CD4-positive, alpha-beta memory T cell (primary cell): ENCODE data around the gene PDE4D. TPM values are rescaled to one million over a fixed set of nuclear protein-coding genes. Genes with fewer than 3 reads are reported as not detected.

ENCODE experiments used
- CTCF ChIA-PET: fragments of 350-600 bp; sonication (Branson Sonifier 250); formaldehyde crosslinking; loops from one replicate; lab custom pipeline; 2021; ENCODE audit warnings: inconsistent platforms; ENCODE audit not compliant: partially characterized antibody; lab: Charles Lee
- POLR2A ChIA-PET: fragments of 350-600 bp; sonication (Branson Sonifier 250); formaldehyde crosslinking; loops from one replicate; lab custom pipeline; 2021; ENCODE audit not compliant: partially characterized antibody; lab: Charles Lee
- DNase-seq, 5 donors: peaks; one replicate each; pipeline versions ENCODE4 v3.0.0 to v3.0.0-alpha.2; 2020 to 2022; ENCODE audit warnings: mixed read lengths in 1 of 5
- H3K27ac ChIP-seq: one replicate; pipeline ENCODE4 v1.7.0; 2013; ENCODE audit warnings: low read depth, low read length
- H3K27me3 ChIP-seq: 2 replicates; pipeline ENCODE4 v1.7.0; 2013; ENCODE audit warnings: mild to moderate bottlenecking, low read length, moderate library complexity; ENCODE audit not compliant: insufficient read depth
- H3K36me3 ChIP-seq: 2 replicates; pipeline ENCODE4 v1.7.0; 2013; ENCODE audit warnings: mild to moderate bottlenecking, low read length, moderate library complexity; ENCODE audit not compliant: insufficient read depth
- H3K4me1 ChIP-seq: 2 replicates; pipeline ENCODE4 v1.7.0; 2013; ENCODE audit warnings: mild to moderate bottlenecking, low read length, moderate library complexity; ENCODE audit not compliant: insufficient read depth
- H3K4me3 ChIP-seq, 2 donors: one replicate each; pipeline ENCODE4 v1.7.0; 2013; ENCODE audit warnings: low read length in 2 of 2, mild to moderate bottlenecking in 1 of 2
- H3K9me3 ChIP-seq, 2 donors: one replicate each; pipeline ENCODE4 v1.7.0; 2013; ENCODE audit warnings: low read length in 2 of 2, control low read depth in 1 of 2; ENCODE audit not compliant: control insufficient read depth in 1 of 2
- H3K27ac Mint-ChIP-seq, 7 donors: one replicate each; pipeline ENCODE4 v1.8.0; 2020 to 2021; ENCODE audit warnings: mixed read lengths in 7 of 7, mild to moderate bottlenecking in 6 of 7, inconsistent platforms in 3 of 7, moderate library complexity in 3 of 7
- H3K27me3 Mint-ChIP-seq, 2 donors: one replicate each; pipeline ENCODE4 v1.8.0; 2020 to 2021; ENCODE audit warnings: mixed read lengths in 2 of 2
- H3K36me3 Mint-ChIP-seq, 2 donors: one replicate each; pipeline ENCODE4 v1.8.0; 2020 to 2021; ENCODE audit warnings: mixed read lengths in 2 of 2, inconsistent platforms in 1 of 2, mild to moderate bottlenecking in 1 of 2
- H3K4me1 Mint-ChIP-seq, 4 donors: one replicate each; pipeline ENCODE4 v1.8.0; 2020 to 2021; ENCODE audit warnings: mixed read lengths in 4 of 4, mild to moderate bottlenecking in 1 of 4
- H3K4me3 Mint-ChIP-seq, 8 donors: one replicate each; pipeline ENCODE4 v1.8.0; 2020 to 2021; ENCODE audit warnings: mixed read lengths in 8 of 8, mild to moderate bottlenecking in 7 of 8, moderate library complexity in 6 of 8, inconsistent platforms in 3 of 8
- H3K9me3 Mint-ChIP-seq, 8 donors: one replicate each; pipeline ENCODE4 v1.8.0; 2020 to 2021; ENCODE audit warnings: mixed read lengths in 8 of 8, mild to moderate bottlenecking in 5 of 8, inconsistent platforms in 3 of 8, moderate library complexity in 1 of 8
- intact Hi-C: fragments of 100-400 bp; cut with micrococcal nuclease; formaldehyde crosslinking; loops from one replicate; pipeline ENCODE4 v1.15.1; 2023
- polyA plus RNA-seq, 2 donors: library from polyadenylated mRNA; unstranded; fragments of 300-500 nt; fragmentation: Illumina TruSeq; gene quantifications; one replicate each; pipeline ENCODE4 v1.2.3, GENCODE V29; 2021
- total RNA-seq, 2 experiments: library from RNA; stranded (reverse); gene quantifications; one replicate each; pipeline ENCODE4 v1.2.3, GENCODE V29; 2021

The PDE4D gene
- total and polyA plus RNA-seq, 4 experiments from 2014 or later, result 12.3 to 49.7 (median 30.3) TPM

GRCh38 chr5:59648038-59648831 is 245.3 kb downstream of the PDE4D start:
- Histone ChIP-seq H3K27ac (no peak overlapping the region), H3K36me3 (no peaks in the 10 kb centered on the region), H3K27me3 (no peaks in the 10 kb centered on the region), H3K4me1 (no peaks in the 10 kb centered on the region), H3K4me3 (no peak overlapping the region), H3K9me3 (no peaks in the 10 kb centered on the region)
- Mint-ChIP-seq H3K9me3 (no peaks in the 10 kb centered on the region), H3K4me1 (peaks cover 0 to 7% (median 0%) of the 10 kb centered on the region in 4 donors), H3K27me3 (no peaks in the 10 kb centered on the region), H3K4me3 (no peak overlapping the region), H3K27ac (no peak overlapping the region), H3K36me3 (no peaks in the 10 kb centered on the region)
- CTCF ChIA-PET, result no interaction called here
- intact Hi-C loops, result no loop called here
- DNase-seq, result no peak
- POLR2A ChIA-PET, result no interaction called here

GRCh38 chr5:59645380-59645779 is 248.1 kb downstream of the PDE4D start:
- intact Hi-C loops, result no loop called here
- POLR2A ChIA-PET, result no interaction called here
- Histone ChIP-seq H3K36me3 (no peaks in the 10 kb centered on the region), H3K4me1 (no peaks in the 10 kb centered on the region), H3K4me3 (no peak overlapping the region), H3K27ac (no peak overlapping the region), H3K27me3 (no peaks in the 10 kb centered on the region), H3K9me3 (no peaks in the 10 kb centered on the region)
- Mint-ChIP-seq H3K27ac (no peak overlapping the region), H3K9me3 (no peaks in the 10 kb centered on the region), H3K4me1 (peaks cover 0 to 7% (median 0%) of the 10 kb centered on the region in 4 donors), H3K27me3 (no peaks in the 10 kb centered on the region), H3K36me3 (no peaks in the 10 kb centered on the region), H3K4me3 (no peak overlapping the region)
- no peak for DNase-seq
- CTCF ChIA-PET, result interaction anchor here (1.4 kb wide), 1 partner anchor 12 kb away, joined by 3 read pairs; no protein-coding TSS in a partner anchor

GRCh38 chr5:59640411-59640810 is 253.1 kb downstream of the PDE4D start:
- CTCF ChIA-PET, result no interaction called here
- H3K4me3 ChIP-seq, result no peak overlapping the region
- Mint-ChIP-seq H3K4me3 (no peak overlapping the region), H3K27me3 (peaks cover 0 to 2% of the 10 kb centered on the region in 2 donors), H3K27ac (no peak overlapping the region), H3K4me1 (peaks cover 0 to 4% (median 0%) of the 10 kb centered on the region in 4 donors), H3K36me3 (no peaks in the 10 kb centered on the region), H3K9me3 (no peaks in the 10 kb centered on the region)
- H3K27me3 ChIP-seq, result no peaks in the 10 kb centered on the region
- no peaks in the 10 kb centered on the region for H3K36me3 ChIP-seq
- H3K9me3 ChIP-seq, result no peaks in the 10 kb centered on the region
- intact Hi-C loops, result no loop called here
- no peak overlapping the region for H3K27ac ChIP-seq
- POLR2A ChIA-PET, result no interaction called here
- DNase-seq, result no peak
- H3K4me1 ChIP-seq, result no peaks in the 10 kb centered on the region

- H3K4me3 Mint-ChIP-seq, result no peak overlapping the region
- no peak for DNase-seq
- ChIA-PET POLR2A (no interaction called here), CTCF (no interaction called here)
- H3K27me3 ChIP-seq, result no peaks in the 10 kb centered on the region
- H3K4me1 Mint-ChIP-seq, result no peaks in the 10 kb centered on the region
- intact Hi-C loops, result no loop called here
- H3K27ac ChIP-seq, result no peak overlapping the region
- peaks cover 0 to 9% (median 4%) of the 10 kb centered on the region in 8 donors for H3K9me3 Mint-ChIP-seq
- H3K9me3 ChIP-seq, result no peaks in the 10 kb centered on the region
- H3K4me3 ChIP-seq, result no peak overlapping the region
- H3K27me3 Mint-ChIP-seq, result peaks cover 0 to 2% of the 10 kb centered on the region in 2 donors
- no peaks in the 10 kb centered on the region for H3K36me3 ChIP-seq
- H3K36me3 Mint-ChIP-seq, result no peaks in the 10 kb centered on the region
- no peak overlapping the region for H3K27ac Mint-ChIP-seq
- no peaks in the 10 kb centered on the region for H3K4me1 ChIP-seq
Measured at GRCh38 chr5:59637884-59638580, 255.5 kb downstream of the PDE4D start.

- no peak for DNase-seq
Measured at GRCh38 chr5:59629561-59629960, 264.0 kb downstream of the PDE4D start.

GRCh38 chr5:59628062-59628828 is 265.3 kb downstream of the PDE4D start:
- H3K27ac ChIP-seq, result no peak overlapping the region
- intact Hi-C loops, result no loop called here
- no peaks in the 10 kb centered on the region for H3K27me3 ChIP-seq
- no peaks in the 10 kb centered on the region for H3K36me3 Mint-ChIP-seq
- no peaks in the 10 kb centered on the region for H3K4me1 ChIP-seq
- no peak overlapping the region for H3K27ac Mint-ChIP-seq
- H3K4me3 ChIP-seq, result no peak overlapping the region
- H3K27me3 Mint-ChIP-seq, result peaks cover 0 to 4% of the 10 kb centered on the region in 2 donors
- no peaks in the 10 kb centered on the region for H3K4me1 Mint-ChIP-seq
- H3K4me3 Mint-ChIP-seq, result no peak overlapping the region
- CTCF ChIA-PET, result no interaction called here
- H3K9me3 ChIP-seq, result no peaks in the 10 kb centered on the region
- DNase-seq, result no peak
- peaks cover 0 to 8% (median 5%) of the 10 kb centered on the region in 8 donors for H3K9me3 Mint-ChIP-seq
- POLR2A ChIA-PET, result no interaction called here
- no peaks in the 10 kb centered on the region for H3K36me3 ChIP-seq

More at GRCh38 chr5:59629561-59629960, 264.0 kb downstream of the PDE4D start:
- H3K36me3 Mint-ChIP-seq, result no peaks in the 10 kb centered on the region
- Histone ChIP-seq H3K4me3 (no peak overlapping the region), H3K27me3 (no peaks in the 10 kb centered on the region), H3K9me3 (no peaks in the 10 kb centered on the region), H3K27ac (no peak overlapping the region), H3K36me3 (no peaks in the 10 kb centered on the region), H3K4me1 (no peaks in the 10 kb centered on the region)
- ChIA-PET CTCF (no interaction called here), POLR2A (interaction anchor here (0.7 kb wide), 1 partner anchor 990 kb away, joined by 3 read pairs; no protein-coding TSS in a partner anchor)
- no peak overlapping the region for H3K4me3 Mint-ChIP-seq
- H3K9me3 Mint-ChIP-seq, result peaks cover 0 to 13% (median 8%) of the 10 kb centered on the region in 8 donors
- H3K4me1 Mint-ChIP-seq, result no peaks in the 10 kb centered on the region
- intact Hi-C loops, result no loop called here
- H3K27ac Mint-ChIP-seq, result no peak overlapping the region
- peaks cover 0 to 4% of the 10 kb centered on the region in 2 donors for H3K27me3 Mint-ChIP-seq

GRCh38 chr5:59624898-59625297 is 268.6 kb downstream of the PDE4D start:
- Histone ChIP-seq H3K9me3 (no peaks in the 10 kb centered on the region), H3K36me3 (no peaks in the 10 kb centered on the region), H3K27ac (no peak overlapping the region), H3K27me3 (no peaks in the 10 kb centered on the region), H3K4me1 (no peaks in the 10 kb centered on the region), H3K4me3 (no peak overlapping the region)
- Mint-ChIP-seq H3K27ac (no peak overlapping the region), H3K36me3 (no peaks in the 10 kb centered on the region), H3K9me3 (peaks cover 0 to 7% (median 1%) of the 10 kb centered on the region in 8 donors), H3K4me3 (no peak overlapping the region), H3K4me1 (no peaks in the 10 kb centered on the region), H3K27me3 (peaks cover 0 to 3% of the 10 kb centered on the region in 2 donors)
- intact Hi-C loops, result no loop called here
- DNase-seq, result no peak
- POLR2A ChIA-PET, result no interaction called here
- CTCF ChIA-PET, result interaction anchor here (0.6 kb wide), 1 partner anchor 314 kb away, joined by 3 read pairs; no protein-coding TSS in a partner anchor
